Caco-2 (cell line): ENCODE results near the gene EPC2. TPM values are rescaled to one million over a fixed set of nuclear protein-coding genes. Genes with fewer than 3 reads are reported as not detected.

ENCODE experiments used
- BruUV-seq: library from RNA; stranded (reverse); fragments of 400-500 nt; replicated peaks from 2 replicates; lab custom pipeline; 2021; lab: Mats Ljungman, UMichigan
- CTCF ChIA-PET: fragments of 300-600 bp; sonication (Branson Sonifier 250); formaldehyde crosslinking; loops from one replicate; lab custom pipeline; 2022; ENCODE audit warnings: antibody characterized with exemption; lab: Charles Lee
- POLR2A ChIA-PET: fragments of 300-600 bp; sonication (Branson Sonifier 250); formaldehyde crosslinking; loops from one replicate; lab custom pipeline; 2022; ENCODE audit warnings: antibody characterized with exemption; lab: Charles Lee
- DNase-seq, 2 experiments: peaks; one replicate each; pipeline versions ENCODE4 v3.0.0 to v3.0.0-alpha.2; 2020 to 2022
- H3K27me3 ChIP-seq: replicated peaks from 2 replicates; pipeline ENCODE4 v1.6.0; 2011; ENCODE audit warnings: low read length; ENCODE audit not compliant: control insufficient read depth, insufficient read depth
- H3K36me3 ChIP-seq: 2 replicates; pipeline ENCODE4 v1.5.1; 2011; ENCODE audit warnings: low read length; ENCODE audit not compliant: control insufficient read depth, insufficient read depth
- H3K4me1 ChIP-seq: fragments of 250-450 bp; sonication (Bioruptor Pico); 2 replicates; pipeline ENCODE4 v1.5.1; 2020; ENCODE audit warnings: mild to moderate bottlenecking
- H3K4me3 ChIP-seq: 2 replicates; pipeline ENCODE4 v1.5.1; 2011; ENCODE audit warnings: low read depth, mild to moderate bottlenecking, control low read depth, low read length
- H3K9me3 ChIP-seq: fragments of 250-450 bp; sonication (Bioruptor Pico); 2 replicates; pipeline ENCODE4 v1.5.1; 2020; ENCODE audit warnings: mild to moderate bottlenecking, moderate library complexity
- H3K27ac Mint-ChIP-seq: one replicate; pipeline ENCODE4 v1.8.0; 2022; ENCODE audit warnings: mixed read lengths; ENCODE audit not compliant: unreplicated experiment
- H3K27me3 Mint-ChIP-seq: one replicate; pipeline ENCODE4 v1.8.0; 2022; ENCODE audit warnings: mixed read lengths; ENCODE audit not compliant: insufficient read depth, unreplicated experiment
- H3K36me3 Mint-ChIP-seq: one replicate; pipeline ENCODE4 v1.8.0; 2022; ENCODE audit warnings: mild to moderate bottlenecking, mixed read lengths; ENCODE audit not compliant: insufficient read depth, unreplicated experiment
- H3K4me1 Mint-ChIP-seq: one replicate; pipeline ENCODE4 v1.8.0; 2022; ENCODE audit warnings: low read depth, mixed read lengths; ENCODE audit not compliant: unreplicated experiment
- H3K4me3 Mint-ChIP-seq: one replicate; pipeline ENCODE4 v1.8.0; 2022; ENCODE audit warnings: mild to moderate bottlenecking, moderate library complexity, mixed read lengths; ENCODE audit not compliant: unreplicated experiment
- H3K9me3 Mint-ChIP-seq: one replicate; pipeline ENCODE4 v1.8.0; 2022; ENCODE audit warnings: mixed read lengths; ENCODE audit not compliant: unreplicated experiment
- intact Hi-C: fragments of 100-400 bp; cut with micrococcal nuclease; formaldehyde crosslinking; loops from one replicate; pipeline ENCODE4 v1.10.0; 2022; ENCODE audit not compliant: unreplicated experiment
- total RNA-seq: library from RNA; stranded (reverse); gene quantifications from 2 replicates; pipeline ENCODE4 v1.2.3, GENCODE V29; 2022
- TF ChIP-seq, protein P1 (sequence below), 2 experiments: fragments of 200-600 bp in 1 of 2; IDR thresholded peaks; 1 replicate in 1 of 2; 2 replicates in 1 of 2; pipeline versions ENCODE4 v1.5.1 to v1.8.0; 2011 to 2022; ENCODE audit warnings: antibody characterized with exemption in 1 of 2, control low read depth in 1 of 2, inconsistent platforms in 1 of 2, low read depth in 1 of 2, low read length in 1 of 2, mild to moderate bottlenecking in 1 of 2, moderate library complexity in 1 of 2; ENCODE audit not compliant: insufficient read depth in 1 of 2, severe bottlenecking in 1 of 2, unreplicated experiment in 1 of 2

EPC2 gene
- total RNA-seq, 1 experiment from 2014 or later = 32.0 TPM

- no TSS peak for BruUV-seq
- no peak overlapping the region for H3K4me3 Mint-ChIP-seq
- TF ChIP-seq, protein P1, sequence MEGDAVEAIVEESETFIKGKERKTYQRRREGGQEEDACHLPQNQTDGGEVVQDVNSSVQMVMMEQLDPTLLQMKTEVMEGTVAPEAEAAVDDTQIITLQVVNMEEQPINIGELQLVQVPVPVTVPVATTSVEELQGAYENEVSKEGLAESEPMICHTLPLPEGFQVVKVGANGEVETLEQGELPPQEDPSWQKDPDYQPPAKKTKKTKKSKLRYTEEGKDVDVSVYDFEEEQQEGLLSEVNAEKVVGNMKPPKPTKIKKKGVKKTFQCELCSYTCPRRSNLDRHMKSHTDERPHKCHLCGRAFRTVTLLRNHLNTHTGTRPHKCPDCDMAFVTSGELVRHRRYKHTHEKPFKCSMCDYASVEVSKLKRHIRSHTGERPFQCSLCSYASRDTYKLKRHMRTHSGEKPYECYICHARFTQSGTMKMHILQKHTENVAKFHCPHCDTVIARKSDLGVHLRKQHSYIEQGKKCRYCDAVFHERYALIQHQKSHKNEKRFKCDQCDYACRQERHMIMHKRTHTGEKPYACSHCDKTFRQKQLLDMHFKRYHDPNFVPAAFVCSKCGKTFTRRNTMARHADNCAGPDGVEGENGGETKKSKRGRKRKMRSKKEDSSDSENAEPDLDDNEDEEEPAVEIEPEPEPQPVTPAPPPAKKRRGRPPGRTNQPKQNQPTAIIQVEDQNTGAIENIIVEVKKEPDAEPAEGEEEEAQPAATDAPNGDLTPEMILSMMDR (IDR thresholded peaks at IDR 0.05; ENCODE audit: insufficient read depth in 1 of 2, low read depth in 1 of 2, low read length in 1 of 2, severe bottlenecking in 1 of 2, unreplicated experiment in 1 of 2) = no peak
- H3K4me1 Mint-ChIP-seq = peaks cover 23% of the 10 kb centered on the region
- no peak overlapping the region for H3K27ac Mint-ChIP-seq
- Histone ChIP-seq H3K9me3 (no peaks in the 10 kb centered on the region), H3K27me3 (no peaks in the 10 kb centered on the region), H3K4me3 (no peak overlapping the region), H3K36me3 (no peaks in the 10 kb centered on the region), H3K4me1 (peaks cover 29% of the 10 kb centered on the region)
- POLR2A ChIA-PET = no interaction called here
- no peak for DNase-seq
- intact Hi-C loops = no loop called here
- CTCF ChIA-PET = no interaction called here
- no peaks in the 10 kb centered on the region for H3K9me3 Mint-ChIP-seq
- no peaks in the 10 kb centered on the region for H3K36me3 Mint-ChIP-seq
- H3K27me3 Mint-ChIP-seq = no peaks in the 10 kb centered on the region
Measured at GRCh38 chr2:148616662-148617061, 27.9 kb upstream of the EPC2 start.

GRCh38 chr2:148617219-148617618 is 27.3 kb upstream of the EPC2 start:
- BruUV-seq = no TSS peak
- H3K4me3 Mint-ChIP-seq = no peak overlapping the region
- no peak overlapping the region for H3K27ac Mint-ChIP-seq
- H3K4me3 ChIP-seq = no peak overlapping the region
- H3K27me3 Mint-ChIP-seq = no peaks in the 10 kb centered on the region
- H3K27me3 ChIP-seq = no peaks in the 10 kb centered on the region
- H3K36me3 ChIP-seq = no peaks in the 10 kb centered on the region
- TF ChIP-seq, protein P1 (IDR thresholded peaks at IDR 0.05; ENCODE audit: insufficient read depth in 1 of 2, low read depth in 1 of 2, low read length in 1 of 2, severe bottlenecking in 1 of 2, unreplicated experiment in 1 of 2) = no peak
- DNase-seq = no peak
- intact Hi-C loops = no loop called here
- H3K4me1 ChIP-seq = peaks cover 29% of the 10 kb centered on the region
- H3K4me1 Mint-ChIP-seq = peaks cover 23% of the 10 kb centered on the region
- ChIA-PET CTCF (no interaction called here), POLR2A (no interaction called here)
- no peaks in the 10 kb centered on the region for H3K36me3 Mint-ChIP-seq
- no peaks in the 10 kb centered on the region for H3K9me3 Mint-ChIP-seq
- no peaks in the 10 kb centered on the region for H3K9me3 ChIP-seq

- Histone ChIP-seq H3K4me1 (peaks cover 15% of the 10 kb centered on the region), H3K4me3 (no peak overlapping the region), H3K9me3 (no peaks in the 10 kb centered on the region), H3K27me3 (no peaks in the 10 kb centered on the region), H3K36me3 (no peaks in the 10 kb centered on the region)
- intact Hi-C loops = no loop called here
- BruUV-seq = no TSS peak
- peaks cover 13% of the 10 kb centered on the region for H3K4me1 Mint-ChIP-seq
- no peaks in the 10 kb centered on the region for H3K36me3 Mint-ChIP-seq
- H3K4me3 Mint-ChIP-seq = no peak overlapping the region
- TF ChIP-seq, protein P1 (IDR thresholded peaks at IDR 0.05; ENCODE audit: insufficient read depth in 1 of 2, low read depth in 1 of 2, low read length in 1 of 2, severe bottlenecking in 1 of 2, unreplicated experiment in 1 of 2) = no peak
- no peaks in the 10 kb centered on the region for H3K27me3 Mint-ChIP-seq
- H3K9me3 Mint-ChIP-seq = no peaks in the 10 kb centered on the region
- H3K27ac Mint-ChIP-seq = no peak overlapping the region
- no peak for DNase-seq
- CTCF ChIA-PET = interaction anchor here (0.6 kb wide), 1 partner anchor 10 kb away, joined by 3 read pairs; no protein-coding TSS in a partner anchor
- POLR2A ChIA-PET = no interaction called here
Measured at GRCh38 chr2:148619560-148620195, 24.9 kb upstream of the EPC2 start.
